Parietal lobe (tissue), 1 donor: ENCODE results near the gene KEL. TPM values are rescaled to one million over a fixed set of nuclear protein-coding genes. Genes with fewer than 3 reads are reported as not detected.

Experiments used
- total RNA-seq: library from RNA; depleted of rRNA; stranded (reverse); fragments of >200 nt; gene quantifications from one replicate; pipeline ENCODE4 v1.2.3, GENCODE V29; 2014

The KEL gene
- 3.8 TPM for total RNA-seq

GRCh38 chr7:142961973-142962926 lies at the start of gene KEL:
KEL (minus strand) TSS chr7:142962363; CDS start chr7:142962206, 157 bp downstream.

GRCh38 chr7:142939226-142939910 lies 22.8 kb downstream of the KEL start, which contains the start of gene LLCFC1:
LLCFC1 (plus strand) TSS chr7:142939484; CDS start chr7:142939622, 138 bp downstream.

GRCh38 chr7:142933624-142934023 lies 28.5 kb downstream of the KEL start, which contains the start of gene TRPV5:
TRPV5 (minus strand) TSS chr7:142933746; CDS start chr7:142933459, 287 bp downstream.

Other genes starting within 250 kb of the KEL start
- gene PRSS1, start 212.9 kb downstream of the KEL start, total RNA-seq = not detected
- gene PRSS2, start 191.4 kb downstream of the KEL start, total RNA-seq = not detected
- gene EPHB6, start 107.3 kb downstream of the KEL start, total RNA-seq = 57.3 TPM
- gene TRPV6, start 76.6 kb downstream of the KEL start, total RNA-seq = 0.94 TPM
- 0.31 TPM for gene TRPV5, start 28.6 kb downstream of the KEL start, total RNA-seq
- gene LLCFC1, start 22.9 kb downstream of the KEL start, total RNA-seq = not detected
- 5.6 TPM for gene OR9A2, start 64.8 kb upstream of the KEL start, total RNA-seq
- gene OR6V1, start 90.0 kb upstream of the KEL start, total RNA-seq = not detected
- gene PIP, start 169.7 kb upstream of the KEL start, total RNA-seq = not detected
- not detected for gene TAS2R39, start 221.1 kb upstream of the KEL start, total RNA-seq